ENCODE data around the gene SRRM4.
"Not testable (repeated sequence)": the region's sequence is repeated elsewhere in the genome, so short reads cannot be mapped to it uniquely, and the experiment has no call there.

Gene SRRM4

DNA sequence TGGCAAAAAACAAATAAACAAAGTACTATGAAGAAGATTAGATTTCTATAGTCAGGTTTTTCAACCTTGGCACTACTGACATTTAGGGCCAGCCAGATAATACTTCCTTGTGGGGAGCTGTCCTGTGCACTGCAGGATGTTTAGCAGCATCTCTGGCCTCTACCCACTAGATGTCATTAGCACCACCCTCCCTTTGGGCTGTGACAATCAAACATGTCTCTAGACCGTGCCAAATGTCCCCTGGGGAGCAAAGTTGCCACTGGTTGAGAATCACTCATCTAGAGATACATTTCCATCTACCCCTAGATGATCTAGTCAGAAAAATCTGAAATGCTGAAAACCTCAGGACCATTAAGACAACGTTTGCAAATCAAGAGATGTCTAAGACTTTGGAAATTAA, 29.9 kb downstream of the SRRM4 start:
- DNase-seq = no peak

DNA sequence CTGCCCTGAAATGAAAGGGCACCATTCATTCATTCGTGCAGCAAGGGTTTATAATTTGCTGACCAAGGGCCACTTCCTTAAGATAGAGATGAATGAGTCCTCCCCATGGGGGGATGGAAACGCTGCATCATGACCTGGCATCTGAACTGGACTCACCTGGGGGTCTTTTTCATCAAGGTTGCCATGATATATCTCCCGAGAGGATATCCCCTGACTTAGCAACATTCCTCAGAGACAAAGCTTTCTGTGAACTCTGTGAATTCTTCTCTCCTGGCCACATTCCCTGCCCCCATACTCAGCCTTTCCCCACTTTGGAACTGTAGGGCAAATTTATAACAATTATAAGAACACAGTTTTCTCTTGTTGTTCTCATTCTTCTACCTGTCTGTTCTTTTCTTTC, 30.8 kb downstream of the SRRM4 start:
- no peak for DNase-seq

GRCh38 chr12:119013023-119013422, 31.7 kb downstream of the SRRM4 start:
- DNase-seq = no peak

- no peak for DNase-seq
Observed at GRCh38 chr12:119014368-119014767, 33.0 kb downstream of the SRRM4 start.

GRCh38 chr12:119016715-119017114, 35.4 kb downstream of the SRRM4 start:
- DNase-seq = no peak

DNA sequence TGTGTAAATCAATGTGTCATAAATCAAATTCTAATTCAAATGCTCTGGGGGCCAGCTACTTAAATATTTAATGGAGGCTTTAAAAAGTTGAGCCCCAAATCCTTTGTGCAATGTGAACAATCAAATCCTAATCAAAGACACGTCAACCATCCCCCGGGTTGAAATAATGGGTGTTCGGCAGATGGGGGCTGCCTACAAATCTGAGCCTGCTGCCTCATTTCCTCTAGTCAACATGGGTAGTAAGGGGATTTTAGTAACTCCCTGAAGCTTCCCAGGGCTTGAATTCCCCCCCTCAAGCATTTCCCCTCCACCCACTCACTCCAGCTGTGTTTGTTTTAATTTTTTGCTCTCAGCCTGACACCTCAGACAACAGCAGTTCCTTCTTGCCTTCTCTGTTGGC, 37.8 kb downstream of the SRRM4 start:
- no peak for DNase-seq

DNA sequence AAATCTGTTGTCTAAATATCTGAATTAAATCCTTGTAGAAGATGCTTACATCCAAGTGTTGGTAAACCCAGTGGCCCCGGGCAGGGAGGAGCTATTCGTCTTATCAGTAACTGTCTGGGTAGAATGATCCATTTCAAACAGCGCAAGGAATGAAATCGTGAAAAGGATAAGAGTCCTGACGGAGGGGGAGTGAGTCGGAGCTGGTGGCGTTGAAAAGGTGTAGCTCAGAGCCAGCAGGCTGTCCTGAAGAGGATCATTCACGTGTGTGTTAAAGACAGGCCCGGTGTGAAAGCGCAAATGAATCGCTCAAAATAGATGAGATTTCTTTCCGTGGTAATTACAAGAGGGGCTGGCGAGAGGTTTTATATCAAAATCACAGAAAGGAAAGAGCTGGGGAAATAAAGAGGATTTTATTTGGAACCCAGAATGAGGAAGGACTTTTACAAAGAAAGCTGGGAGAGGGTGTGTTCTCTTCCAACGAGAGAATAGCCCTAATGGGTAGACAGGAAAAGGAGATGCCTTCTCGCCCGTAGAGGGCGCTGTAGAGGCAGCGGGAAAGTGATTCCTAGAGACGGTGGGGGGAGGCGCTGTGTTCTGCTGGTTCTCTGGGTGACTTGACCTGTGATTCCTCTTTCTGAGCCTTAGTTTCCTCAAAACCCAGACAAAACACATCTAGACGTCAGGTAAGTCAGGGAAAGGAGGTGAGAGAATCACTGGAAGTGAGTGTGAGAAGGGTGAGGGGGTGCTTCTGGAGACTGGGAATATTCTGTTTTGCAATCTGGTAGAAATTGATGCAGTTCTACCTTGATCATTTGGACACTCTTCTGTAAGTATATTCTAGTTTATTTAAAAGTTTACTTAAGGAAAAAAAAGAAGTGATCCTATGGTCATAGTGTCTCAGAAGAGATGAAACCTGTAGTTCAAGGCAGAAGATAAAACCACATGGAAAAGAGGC, 39.3 kb downstream of the SRRM4 start:
- DNase-seq = no peak

DNA sequence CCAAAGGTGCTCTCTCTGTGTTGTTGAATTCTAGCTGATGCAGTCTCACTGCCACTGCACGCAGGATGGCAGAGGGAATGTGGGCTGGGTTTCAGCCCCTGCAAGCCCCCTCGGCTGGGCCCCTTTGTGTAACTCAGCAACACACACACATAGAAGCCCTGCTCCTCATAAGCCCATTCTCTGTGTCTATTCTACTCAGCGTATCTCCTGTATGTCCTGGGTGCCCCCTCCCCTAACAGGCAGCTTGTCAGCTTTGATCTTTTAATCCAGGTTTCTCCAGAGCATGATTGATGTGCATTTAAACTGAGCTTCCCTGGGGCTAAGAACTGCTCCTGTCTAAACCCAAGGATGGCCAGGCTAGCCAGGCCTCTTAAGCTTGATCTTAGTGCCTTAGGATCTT, 43.0 kb downstream of the SRRM4 start:
- no peak for DNase-seq

GRCh38 chr12:119025786-119026185, 44.4 kb downstream of the SRRM4 start:
- DNase-seq = no peak

GRCh38 chr12:119033332-119033731, 52.0 kb downstream of the SRRM4 start:
- DNase-seq = not testable (repeated sequence)

GRCh38 chr12:119036878-119037825, 55.8 kb downstream of the SRRM4 start:
- DNase-seq = peak; percentile 31

DNA sequence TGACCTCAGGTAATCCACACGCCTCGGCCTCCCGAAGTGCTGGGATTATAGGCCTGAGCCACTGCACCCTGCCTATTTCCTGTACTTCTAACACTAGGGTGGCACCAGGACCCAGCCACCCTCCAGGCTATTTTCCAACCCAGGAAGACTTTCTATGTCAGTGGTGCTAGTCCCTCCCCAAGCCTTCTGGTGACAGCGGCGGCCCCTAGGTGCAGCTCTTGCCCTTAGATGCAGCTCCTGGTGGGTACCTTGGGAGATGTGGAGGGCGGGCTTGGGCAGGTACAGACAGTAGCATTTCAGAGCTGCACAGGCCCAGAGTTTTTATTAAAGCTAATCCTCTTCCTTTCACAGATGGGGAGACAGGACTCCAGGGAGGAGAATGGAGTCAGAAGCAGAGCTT, 62.8 kb downstream of the SRRM4 start:
- no peak for DNase-seq

- DNase-seq = no peak
Observed at GRCh38 chr12:119047641-119048040, 66.3 kb downstream of the SRRM4 start.

DNA sequence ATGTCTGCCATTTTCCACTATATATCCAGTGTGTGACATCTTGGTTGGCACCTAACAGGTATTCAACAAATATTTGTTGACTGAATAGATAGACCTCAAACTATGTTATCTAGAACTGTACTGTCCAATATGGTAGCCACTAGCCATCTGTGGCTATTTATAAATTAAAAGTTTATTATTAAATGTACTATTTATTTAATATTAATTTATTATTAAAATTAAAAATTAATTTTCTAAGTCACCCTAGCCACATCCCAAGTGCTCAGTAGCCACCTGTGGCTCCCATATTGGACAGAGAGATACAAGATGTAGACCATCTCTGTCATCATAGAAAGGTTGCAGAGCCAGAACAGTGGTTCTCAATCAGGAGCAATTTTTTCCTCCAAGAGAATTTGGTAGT, 69.3 kb downstream of the SRRM4 start:
- no peak for DNase-seq

DNA sequence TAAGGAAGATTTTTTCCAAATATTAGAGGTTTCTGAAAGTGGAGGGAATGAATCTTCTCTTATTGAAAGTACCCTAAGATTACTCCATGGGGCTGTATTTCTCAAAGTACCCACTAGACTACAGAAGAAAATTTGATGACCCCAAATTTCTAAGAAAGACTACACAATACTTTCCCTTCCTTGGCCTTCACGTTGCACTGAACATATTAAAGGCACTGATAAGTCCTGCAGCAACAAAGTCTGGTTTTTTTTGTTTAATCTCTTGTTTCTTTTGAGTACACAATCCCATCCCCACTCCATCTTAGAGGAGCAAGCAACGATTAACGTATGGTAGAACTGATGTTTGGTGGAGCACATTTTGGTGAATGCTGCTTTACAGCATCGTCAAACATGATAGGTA, 70.1 kb downstream of the SRRM4 start:
- no peak for DNase-seq

GRCh38 chr12:119052001-119052400, 70.7 kb downstream of the SRRM4 start:
- DNase-seq = no peak

DNA sequence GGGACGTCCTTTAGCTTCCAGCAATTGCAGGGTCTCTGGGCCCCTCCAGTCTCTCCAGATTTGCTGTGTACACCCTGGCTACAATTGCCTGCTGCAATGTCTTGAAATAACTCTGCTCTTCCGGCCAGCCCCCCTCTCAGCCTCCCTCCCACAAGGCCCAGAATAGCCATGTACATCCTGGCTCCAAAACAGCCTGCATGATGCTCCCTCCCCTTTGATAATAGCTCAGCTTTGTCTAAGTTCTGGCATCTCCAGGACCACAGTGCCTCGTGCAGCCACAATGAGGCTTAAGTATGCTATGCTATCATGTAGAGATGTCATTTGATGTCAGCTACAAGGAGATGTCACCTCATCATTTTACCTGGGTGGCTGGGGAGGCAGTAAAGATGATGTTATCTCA, 74.6 kb downstream of the SRRM4 start:
- DNase-seq = peak; percentile 20

DNA sequence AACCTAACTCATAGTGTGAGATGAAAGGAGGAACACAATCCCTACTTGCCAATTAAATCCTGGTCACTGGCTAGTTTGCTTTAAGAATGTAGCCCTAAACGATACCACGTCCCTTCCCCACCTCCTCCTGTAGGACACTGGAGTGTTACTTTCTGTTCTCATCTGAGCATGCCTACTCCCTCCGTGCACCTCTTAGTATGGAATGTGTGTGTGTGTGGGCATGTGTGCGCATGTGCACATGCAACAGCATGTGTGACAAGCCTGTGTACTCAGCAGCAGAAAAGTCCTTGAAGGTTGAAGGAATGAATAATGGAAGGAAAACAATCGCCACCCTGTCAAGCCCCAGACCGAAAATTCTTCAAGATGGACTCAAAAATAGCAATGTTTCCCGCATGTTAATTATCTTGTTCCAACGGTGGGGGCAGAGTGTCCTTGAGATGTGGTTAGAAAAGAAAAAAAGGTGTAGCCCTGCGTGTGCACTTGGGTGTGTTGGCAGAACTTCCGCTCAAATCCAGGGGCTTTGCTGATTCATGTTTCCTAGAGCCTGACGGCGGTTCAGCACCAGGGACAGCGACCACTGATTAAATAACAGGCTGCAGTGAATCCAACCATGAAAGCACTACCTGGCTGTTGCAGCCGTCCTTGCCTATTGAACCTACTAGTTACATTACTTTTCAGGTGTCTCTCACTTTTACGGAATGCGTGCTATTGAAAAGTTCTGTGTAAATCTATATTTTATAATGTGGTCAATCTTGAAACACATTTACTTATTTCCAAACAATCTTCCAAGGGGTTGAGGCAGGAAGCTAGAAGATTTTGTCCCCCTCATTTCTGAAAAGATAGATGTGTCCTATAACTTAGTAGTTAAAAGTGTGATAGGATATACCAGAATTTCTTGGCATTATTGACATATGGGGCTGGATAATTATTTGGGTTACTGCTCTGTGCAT, 79.8 kb downstream of the SRRM4 start:
- peak; percentile 74 for DNase-seq

- no peak for DNase-seq
Observed at GRCh38 chr12:119068129-119068856, 87.0 kb downstream of the SRRM4 start.

DNA sequence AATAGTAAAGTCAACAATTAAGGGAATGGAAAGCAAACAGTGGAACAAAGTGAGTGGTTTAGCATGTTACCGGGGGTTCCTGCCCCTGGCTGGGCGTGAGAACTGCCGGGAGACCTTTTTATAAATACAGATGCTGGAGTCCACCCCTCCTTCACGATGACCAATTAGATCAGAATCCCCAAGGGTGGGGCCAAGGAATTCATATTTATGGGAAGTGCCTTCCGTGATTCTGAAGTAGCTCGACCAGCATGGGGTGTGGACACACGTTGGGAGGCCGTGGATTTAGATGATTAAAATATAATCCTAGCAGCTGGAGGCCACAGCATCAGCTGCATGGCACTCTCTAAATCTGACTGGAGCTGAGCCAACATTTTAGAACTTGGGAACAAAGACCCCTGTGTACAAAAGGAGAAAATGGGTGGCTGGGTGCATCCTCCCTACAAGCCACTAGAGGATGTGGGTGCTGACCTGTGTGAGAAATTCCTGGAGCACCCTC, 87.9 kb downstream of the SRRM4 start:
- no peak for DNase-seq

GRCh38 chr12:119071176-119071575, 89.8 kb downstream of the SRRM4 start:
- no peak for DNase-seq

Measured in NCI-H2227 treated with DMSO at 0.1 percent for 48 hours (cell line).